GDM1 (cell line): ENCODE measurements around the gene HDAC4.

ENCODE experiments used
- DNase-seq: peaks from one replicate; lab custom pipeline; 2025; lab: John Stamatoyannopoulos, UW

The HDAC4 gene

GRCh38 chr2:239122421-239123110 lies 278.3 kb downstream of the HDAC4 start:
- DNase-seq = no peak

- no peak for DNase-seq
These were observed 279.2 kb downstream of the HDAC4 start for GRCh38 chr2:239121600-239122012.

- DNase-seq = no peak
These were observed 280.2 kb downstream of the HDAC4 start for GRCh38 chr2:239120664-239121063.

GRCh38 chr2:239119346-239120126 lies 281.3 kb downstream of the HDAC4 start:
- DNase-seq = no peak

GRCh38 chr2:239118675-239119211 lies 282.1 kb downstream of the HDAC4 start:
- no peak for DNase-seq

- no peak for DNase-seq
These were observed 282.6 kb downstream of the HDAC4 start for GRCh38 chr2:239118264-239118663.

GRCh38 chr2:239117831-239118230 lies 283.0 kb downstream of the HDAC4 start:
- no peak for DNase-seq

- DNase-seq = no peak
These were observed 284.2 kb downstream of the HDAC4 start for GRCh38 chr2:239116456-239117246.

- DNase-seq = no peak
These were observed 285.2 kb downstream of the HDAC4 start for GRCh38 chr2:239115616-239116015.

GRCh38 chr2:239114616-239115265 lies 286.1 kb downstream of the HDAC4 start:
- DNase-seq = no peak

- DNase-seq = no peak
These were observed 286.7 kb downstream of the HDAC4 start for GRCh38 chr2:239114119-239114581.

GRCh38 chr2:239113615-239114014 lies 287.2 kb downstream of the HDAC4 start:
- no peak for DNase-seq

- DNase-seq = no peak
These were observed 287.6 kb downstream of the HDAC4 start for GRCh38 chr2:239113171-239113570.

- DNase-seq = no peak
These were observed 288.6 kb downstream of the HDAC4 start for GRCh38 chr2:239112127-239112774.

GRCh38 chr2:239111401-239112100 lies 289.3 kb downstream of the HDAC4 start:
- DNase-seq = no peak

- DNase-seq = no peak
These were observed 290.2 kb downstream of the HDAC4 start for GRCh38 chr2:239110595-239111048.

GRCh38 chr2:239109928-239110545 lies 290.8 kb downstream of the HDAC4 start:
- no peak for DNase-seq

GRCh38 chr2:239109041-239109927 lies 291.5 kb downstream of the HDAC4 start:
- DNase-seq = no peak

- no peak for DNase-seq
These were observed 292.4 kb downstream of the HDAC4 start for GRCh38 chr2:239108459-239108858.
